Measurements from ENCODE around the gene ZNF273.

- TF ChIP-seq, protein P1, sequence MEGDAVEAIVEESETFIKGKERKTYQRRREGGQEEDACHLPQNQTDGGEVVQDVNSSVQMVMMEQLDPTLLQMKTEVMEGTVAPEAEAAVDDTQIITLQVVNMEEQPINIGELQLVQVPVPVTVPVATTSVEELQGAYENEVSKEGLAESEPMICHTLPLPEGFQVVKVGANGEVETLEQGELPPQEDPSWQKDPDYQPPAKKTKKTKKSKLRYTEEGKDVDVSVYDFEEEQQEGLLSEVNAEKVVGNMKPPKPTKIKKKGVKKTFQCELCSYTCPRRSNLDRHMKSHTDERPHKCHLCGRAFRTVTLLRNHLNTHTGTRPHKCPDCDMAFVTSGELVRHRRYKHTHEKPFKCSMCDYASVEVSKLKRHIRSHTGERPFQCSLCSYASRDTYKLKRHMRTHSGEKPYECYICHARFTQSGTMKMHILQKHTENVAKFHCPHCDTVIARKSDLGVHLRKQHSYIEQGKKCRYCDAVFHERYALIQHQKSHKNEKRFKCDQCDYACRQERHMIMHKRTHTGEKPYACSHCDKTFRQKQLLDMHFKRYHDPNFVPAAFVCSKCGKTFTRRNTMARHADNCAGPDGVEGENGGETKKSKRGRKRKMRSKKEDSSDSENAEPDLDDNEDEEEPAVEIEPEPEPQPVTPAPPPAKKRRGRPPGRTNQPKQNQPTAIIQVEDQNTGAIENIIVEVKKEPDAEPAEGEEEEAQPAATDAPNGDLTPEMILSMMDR (IDR thresholded peaks at IDR 0.05): no peak
- TF ChIP-seq POLR2A (IDR thresholded peaks at IDR 0.05) (no peak), POLR2AphosphoS5 (IDR thresholded peaks at IDR 0.05) (no peak)
These were observed 27.8 kb upstream of the ZNF273 start for GRCh38 chr7:64875258-64875657.

All from suprapubic skin (tissue), 4 donors.